ENCODE measurements around the gene PNLIPRP2.

DNA sequence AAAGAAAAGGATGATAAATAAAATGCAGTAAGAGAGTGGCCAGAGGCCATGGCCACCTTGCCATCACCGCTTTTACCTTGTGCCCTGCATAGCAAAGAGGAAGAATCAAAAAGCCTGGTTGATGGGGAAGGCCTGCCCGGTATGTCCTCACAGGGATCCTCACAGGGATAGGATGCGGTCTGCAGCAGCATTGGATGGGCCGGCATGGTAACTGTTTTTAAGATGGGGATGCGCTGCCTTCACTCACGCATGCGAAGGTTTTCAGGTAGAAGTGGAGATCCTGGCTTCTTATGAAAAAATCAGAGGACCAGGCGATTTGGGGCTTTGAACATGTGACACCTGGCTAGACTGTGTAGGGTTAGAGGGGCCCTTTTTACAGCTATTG lies 12.5 kb downstream of the PNLIPRP2 start:
- TF ChIP-seq, protein P1, sequence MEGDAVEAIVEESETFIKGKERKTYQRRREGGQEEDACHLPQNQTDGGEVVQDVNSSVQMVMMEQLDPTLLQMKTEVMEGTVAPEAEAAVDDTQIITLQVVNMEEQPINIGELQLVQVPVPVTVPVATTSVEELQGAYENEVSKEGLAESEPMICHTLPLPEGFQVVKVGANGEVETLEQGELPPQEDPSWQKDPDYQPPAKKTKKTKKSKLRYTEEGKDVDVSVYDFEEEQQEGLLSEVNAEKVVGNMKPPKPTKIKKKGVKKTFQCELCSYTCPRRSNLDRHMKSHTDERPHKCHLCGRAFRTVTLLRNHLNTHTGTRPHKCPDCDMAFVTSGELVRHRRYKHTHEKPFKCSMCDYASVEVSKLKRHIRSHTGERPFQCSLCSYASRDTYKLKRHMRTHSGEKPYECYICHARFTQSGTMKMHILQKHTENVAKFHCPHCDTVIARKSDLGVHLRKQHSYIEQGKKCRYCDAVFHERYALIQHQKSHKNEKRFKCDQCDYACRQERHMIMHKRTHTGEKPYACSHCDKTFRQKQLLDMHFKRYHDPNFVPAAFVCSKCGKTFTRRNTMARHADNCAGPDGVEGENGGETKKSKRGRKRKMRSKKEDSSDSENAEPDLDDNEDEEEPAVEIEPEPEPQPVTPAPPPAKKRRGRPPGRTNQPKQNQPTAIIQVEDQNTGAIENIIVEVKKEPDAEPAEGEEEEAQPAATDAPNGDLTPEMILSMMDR (IDR thresholded peaks at IDR 0.05; ENCODE audit: insufficient read depth, low read depth, low read length) = no peak
- no peak for TF ChIP-seq EZH2 (IDR thresholded peaks at IDR 0.05; ENCODE audit: insufficient read depth, low read length)
